Stimulated activated naive CD4-positive, alpha-beta T cell treated with Interleukin-2 at 50 U/mL for 16 hours (primary cell): ENCODE results near the gene ZNF90.
A peak's percentile ranks its signal among the peaks of the same experiment; 100 is the strongest.
"Not testable (repeated sequence)": the region's sequence is repeated elsewhere in the genome, so short reads cannot be mapped to it uniquely, and the experiment has no call there.

ENCODE experiments used
- DNase-seq: peaks from one replicate; lab custom pipeline; 2025; lab: John Stamatoyannopoulos, UW

The ZNF90 gene

GRCh38 chr19:20077791-20078463 is at the start of gene ZNF90:
TSS of gene ZNF90 (plus strand) at chr19:20078000. CDS start at chr19:20078133, 133 bp downstream.
- DNase-seq: peak; percentile 83

GRCh38 chr19:20028611-20029010 is 49.2 kb upstream of the ZNF90 start:
- DNase-seq: no peak

GRCh38 chr19:20035935-20036334 is 41.9 kb upstream of the ZNF90 start:
- DNase-seq: no peak

- DNase-seq: no peak
Observed at GRCh38 chr19:20038358-20039202, 39.2 kb upstream of the ZNF90 start.

- peak; percentile 94 for DNase-seq
Observed at GRCh38 chr19:20039203-20039723, 38.5 kb upstream of the ZNF90 start, which contains the start of gene ZNF682. TSS of gene ZNF682 (minus strand) at chr19:20039505. CDS start at chr19:20039345, 160 bp downstream.

GRCh38 chr19:20044663-20045062 is 33.1 kb upstream of the ZNF90 start:
- DNase-seq: no peak

GRCh38 chr19:20045742-20046141 is 32.1 kb upstream of the ZNF90 start:
- DNase-seq: not testable (repeated sequence)

GRCh38 chr19:20051841-20052768 is 25.7 kb upstream of the ZNF90 start:
- DNase-seq: peak; percentile 66

GRCh38 chr19:20058738-20059137 is 19.1 kb upstream of the ZNF90 start:
- DNase-seq: not testable (repeated sequence)

- DNase-seq: no peak
Observed at GRCh38 chr19:20060282-20060681, 17.5 kb upstream of the ZNF90 start.

GRCh38 chr19:20066861-20067260 is 10.9 kb upstream of the ZNF90 start:
- no peak for DNase-seq

GRCh38 chr19:20067943-20068342 is 9.9 kb upstream of the ZNF90 start:
- no peak for DNase-seq

GRCh38 chr19:20068559-20068958 is 9.2 kb upstream of the ZNF90 start:
- DNase-seq: not testable (repeated sequence)

GRCh38 chr19:20070691-20071090 is 7.1 kb upstream of the ZNF90 start:
- DNase-seq: no peak

- DNase-seq: no peak
Observed at GRCh38 chr19:20072936-20073335, 4.9 kb upstream of the ZNF90 start.

GRCh38 chr19:20078581-20079031 is 806 bp downstream of the ZNF90 start:
- no peak for DNase-seq

GRCh38 chr19:20079476-20079875 is 1.7 kb downstream of the ZNF90 start:
- no peak for DNase-seq

- no peak for DNase-seq
Observed at GRCh38 chr19:20080656-20081055, 2.9 kb downstream of the ZNF90 start.

- DNase-seq: not testable (repeated sequence)
Observed at GRCh38 chr19:20082232-20082833, 4.5 kb downstream of the ZNF90 start.

- not testable (repeated sequence) for DNase-seq
Observed at GRCh38 chr19:20082876-20083275, 5.1 kb downstream of the ZNF90 start.

GRCh38 chr19:20102097-20102496 is 24.3 kb downstream of the ZNF90 start:
- no peak for DNase-seq
